Measurements from ENCODE around the gene CLTC. TPM values are rescaled to one million over a fixed set of nuclear protein-coding genes. Genes with fewer than 3 reads are reported as not detected.

CLTC gene
- total and polyA plus RNA-seq, 2 experiments from 2014 or later = 107 to 344 TPM

DNA sequence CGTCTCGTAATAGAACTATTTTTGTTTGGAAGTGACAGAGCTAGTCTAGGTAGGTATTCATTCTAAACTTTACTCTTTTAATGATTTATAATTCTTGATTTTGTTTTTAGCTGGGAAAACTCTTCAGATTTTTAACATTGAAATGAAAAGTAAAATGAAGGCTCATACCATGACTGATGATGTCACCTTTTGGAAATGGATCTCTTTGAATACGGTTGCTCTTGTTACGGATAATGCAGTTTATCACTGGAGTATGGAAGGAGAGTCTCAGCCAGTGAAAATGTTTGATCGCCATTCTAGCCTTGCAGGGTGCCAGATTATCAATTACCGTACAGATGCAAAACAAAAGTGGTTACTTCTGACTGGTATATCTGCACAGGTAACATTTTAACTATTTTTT lies 27.6 kb downstream of the CLTC start (continued):
- TF ChIP-seq POLR2AphosphoS5 (IDR thresholded peaks at IDR 0.05; ENCODE audit: low read depth) (no peak), CREB1 (CRISPR knock-in tag; IDR thresholded peaks at IDR 0.05; ENCODE audit: low read depth) (no peak), ZNF331 (CRISPR knock-in tag; IDR thresholded peaks at IDR 0.05; ENCODE audit: low read depth) (no peak), STAT1 (IDR thresholded peaks at IDR 0.05; ENCODE audit: unreplicated experiment) (no peak), EZH2phosphoT487 (IDR thresholded peaks at IDR 0.05; ENCODE audit: unreplicated experiment) (no peak)
- TF ChIP-seq, protein P1, sequence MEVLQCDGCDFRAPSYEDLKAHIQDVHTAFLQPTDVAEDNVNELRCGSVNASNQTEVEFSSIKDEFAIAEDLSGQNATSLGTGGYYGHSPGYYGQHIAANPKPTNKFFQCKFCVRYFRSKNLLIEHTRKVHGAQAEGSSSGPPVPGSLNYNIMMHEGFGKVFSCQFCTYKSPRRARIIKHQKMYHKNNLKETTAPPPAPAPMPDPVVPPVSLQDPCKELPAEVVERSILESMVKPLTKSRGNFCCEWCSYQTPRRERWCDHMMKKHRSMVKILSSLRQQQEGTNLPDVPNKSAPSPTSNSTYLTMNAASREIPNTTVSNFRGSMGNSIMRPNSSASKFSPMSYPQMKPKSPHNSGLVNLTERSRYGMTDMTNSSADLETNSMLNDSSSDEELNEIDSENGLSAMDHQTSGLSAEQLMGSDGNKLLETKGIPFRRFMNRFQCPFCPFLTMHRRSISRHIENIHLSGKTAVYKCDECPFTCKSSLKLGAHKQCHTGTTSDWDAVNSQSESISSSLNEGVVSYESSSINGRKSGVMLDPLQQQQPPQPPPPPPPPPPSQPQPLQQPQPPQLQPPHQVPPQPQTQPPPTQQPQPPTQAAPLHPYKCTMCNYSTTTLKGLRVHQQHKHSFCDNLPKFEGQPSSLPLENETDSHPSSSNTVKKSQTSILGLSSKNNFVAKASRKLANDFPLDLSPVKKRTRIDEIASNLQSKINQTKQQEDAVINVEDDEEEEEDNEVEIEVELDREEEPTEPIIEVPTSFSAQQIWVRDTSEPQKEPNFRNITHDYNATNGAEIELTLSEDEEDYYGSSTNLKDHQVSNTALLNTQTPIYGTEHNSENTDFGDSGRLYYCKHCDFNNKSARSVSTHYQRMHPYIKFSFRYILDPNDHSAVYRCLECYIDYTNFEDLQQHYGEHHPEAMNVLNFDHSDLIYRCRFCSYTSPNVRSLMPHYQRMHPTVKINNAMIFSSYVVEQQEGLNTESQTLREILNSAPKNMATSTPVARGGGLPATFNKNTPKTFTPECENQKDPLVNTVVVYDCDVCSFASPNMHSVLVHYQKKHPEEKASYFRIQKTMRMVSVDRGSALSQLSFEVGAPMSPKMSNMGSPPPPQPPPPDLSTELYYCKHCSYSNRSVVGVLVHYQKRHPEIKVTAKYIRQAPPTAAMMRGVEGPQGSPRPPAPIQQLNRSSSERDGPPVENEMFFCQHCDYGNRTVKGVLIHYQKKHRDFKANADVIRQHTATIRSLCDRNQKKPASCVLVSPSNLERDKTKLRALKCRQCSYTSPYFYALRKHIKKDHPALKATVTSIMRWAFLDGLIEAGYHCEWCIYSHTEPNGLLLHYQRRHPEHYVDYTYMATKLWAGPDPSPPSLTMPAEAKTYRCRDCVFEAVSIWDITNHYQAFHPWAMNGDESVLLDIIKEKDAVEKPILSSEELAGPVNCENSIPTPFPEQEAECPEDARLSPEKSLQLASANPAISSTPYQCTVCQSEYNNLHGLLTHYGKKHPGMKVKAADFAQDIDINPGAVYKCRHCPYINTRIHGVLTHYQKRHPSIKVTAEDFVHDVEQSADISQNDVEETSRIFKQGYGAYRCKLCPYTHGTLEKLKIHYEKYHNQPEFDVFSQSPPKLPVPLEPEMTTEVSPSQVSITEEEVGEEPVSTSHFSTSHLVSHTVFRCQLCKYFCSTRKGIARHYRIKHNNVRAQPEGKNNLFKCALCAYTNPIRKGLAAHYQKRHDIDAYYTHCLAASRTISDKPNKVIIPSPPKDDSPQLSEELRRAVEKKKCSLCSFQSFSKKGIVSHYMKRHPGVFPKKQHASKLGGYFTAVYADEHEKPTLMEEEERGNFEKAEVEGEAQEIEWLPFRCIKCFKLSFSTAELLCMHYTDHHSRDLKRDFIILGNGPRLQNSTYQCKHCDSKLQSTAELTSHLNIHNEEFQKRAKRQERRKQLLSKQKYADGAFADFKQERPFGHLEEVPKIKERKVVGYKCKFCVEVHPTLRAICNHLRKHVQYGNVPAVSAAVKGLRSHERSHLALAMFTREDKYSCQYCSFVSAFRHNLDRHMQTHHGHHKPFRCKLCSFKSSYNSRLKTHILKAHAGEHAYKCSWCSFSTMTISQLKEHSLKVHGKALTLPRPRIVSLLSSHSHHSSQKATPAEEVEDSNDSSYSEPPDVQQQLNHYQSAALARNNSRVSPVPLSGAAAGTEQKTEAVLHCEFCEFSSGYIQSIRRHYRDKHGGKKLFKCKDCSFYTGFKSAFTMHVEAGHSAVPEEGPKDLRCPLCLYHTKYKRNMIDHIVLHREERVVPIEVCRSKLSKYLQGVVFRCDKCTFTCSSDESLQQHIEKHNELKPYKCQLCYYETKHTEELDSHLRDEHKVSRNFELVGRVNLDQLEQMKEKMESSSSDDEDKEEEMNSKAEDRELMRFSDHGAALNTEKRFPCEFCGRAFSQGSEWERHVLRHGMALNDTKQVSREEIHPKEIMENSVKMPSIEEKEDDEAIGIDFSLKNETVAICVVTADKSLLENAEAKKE (CRISPR knock-in tag; IDR thresholded peaks at IDR 0.05) = no peak

DNA sequence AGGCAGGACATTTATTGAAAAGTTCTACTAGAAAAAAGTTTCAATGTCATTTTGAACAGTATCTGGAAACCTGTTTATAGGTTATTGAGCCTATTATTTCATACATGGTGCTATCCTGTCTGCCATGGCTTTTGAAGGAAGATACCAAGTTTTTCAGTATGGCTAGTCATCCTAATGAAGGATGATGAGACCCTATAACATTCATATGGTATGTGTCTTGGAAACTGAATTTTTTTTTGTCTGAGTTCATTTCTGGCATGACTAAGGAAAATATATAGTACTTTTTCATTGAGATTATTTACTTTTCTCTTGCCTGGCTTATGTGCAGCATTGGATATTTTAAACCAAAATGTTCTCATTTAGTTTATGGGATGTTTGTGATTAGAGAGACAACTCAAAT lies 30.2 kb downstream of the CLTC start:
- Histone ChIP-seq H3K27ac (ENCODE audit: low read depth) (no peak overlapping the region), H3K27me3 (ENCODE audit: insufficient read depth) (no peaks in the 10 kb centered on the region), H4K20me1 (replicated peaks; ENCODE audit: insufficient read depth) (peaks cover 7% of the 10 kb centered on the region; the same call in 1 of the 2 replicates), H2AFZ (no peak overlapping the region), H3K4me2 (no peak overlapping the region), H3K79me2 (replicated peaks; ENCODE audit: insufficient read depth) (peaks cover 48% of the 10 kb centered on the region), H3K9me2 (ENCODE audit: insufficient read depth) (no peaks in the 10 kb centered on the region), H3K4me1 (ENCODE audit: insufficient read depth) (no peaks in the 10 kb centered on the region), H3F3A (replicated peaks; ENCODE audit: low read depth) (no peaks in the 10 kb centered on the region), H3K36me3 (ENCODE audit: insufficient read depth) (peaks cover 39% of the 10 kb centered on the region; the same call in 1 of the 2 replicates), H3K4me3 (no peak overlapping the region)
- no peak overlapping the region; the same call in 1 of the 2 replicates for H3K27ac Mint-ChIP-seq
- no peak overlapping the region for H3K4me3 Mint-ChIP-seq
- H3K36me3 Mint-ChIP-seq (ENCODE audit: low read depth) = peaks cover 76% of the 10 kb centered on the region
- no peaks in the 10 kb centered on the region for H3K9me3 Mint-ChIP-seq
- no peaks in the 10 kb centered on the region for H3K4me1 Mint-ChIP-seq
- DNase-seq (ENCODE audit: low spot score) (no peak), ATAC-seq (no peak)
- no peaks in the 10 kb centered on the region for H3K27me3 Mint-ChIP-seq (ENCODE audit: insufficient read depth, low read depth, poor library complexity)
- TF ChIP-seq ZNF331 (CRISPR knock-in tag; IDR thresholded peaks at IDR 0.05; ENCODE audit: low read depth) (no peak), JUNB (IDR thresholded peaks at IDR 0.05; ENCODE audit: unreplicated experiment) (no peak), POLR2AphosphoS5 (IDR thresholded peaks at IDR 0.05; ENCODE audit: low read depth) (no peak), ZNF114 (CRISPR knock-in tag; IDR thresholded peaks at IDR 0.05) (no peak), CTCF (conservative IDR thresholded peaks at IDR 0.05; ENCODE audit: low read depth in 2 of 2) (no peak), EZH2phosphoT487 (IDR thresholded peaks at IDR 0.05; ENCODE audit: unreplicated experiment) (no peak), NANOG (IDR thresholded peaks at IDR 0.05; ENCODE audit: borderline replicate concordance) (no peak), CREB1 (CRISPR knock-in tag; IDR thresholded peaks at IDR 0.05; ENCODE audit: low read depth) (no peak)
- TF ChIP-seq, protein P2, sequence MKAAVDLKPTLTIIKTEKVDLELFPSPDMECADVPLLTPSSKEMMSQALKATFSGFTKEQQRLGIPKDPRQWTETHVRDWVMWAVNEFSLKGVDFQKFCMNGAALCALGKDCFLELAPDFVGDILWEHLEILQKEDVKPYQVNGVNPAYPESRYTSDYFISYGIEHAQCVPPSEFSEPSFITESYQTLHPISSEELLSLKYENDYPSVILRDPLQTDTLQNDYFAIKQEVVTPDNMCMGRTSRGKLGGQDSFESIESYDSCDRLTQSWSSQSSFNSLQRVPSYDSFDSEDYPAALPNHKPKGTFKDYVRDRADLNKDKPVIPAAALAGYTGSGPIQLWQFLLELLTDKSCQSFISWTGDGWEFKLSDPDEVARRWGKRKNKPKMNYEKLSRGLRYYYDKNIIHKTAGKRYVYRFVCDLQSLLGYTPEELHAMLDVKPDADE (IDR thresholded peaks at IDR 0.05) = no peak
